Activated CD8-positive, alpha-beta memory T cell treated with anti-CD3 and anti-CD28 coated beads, Interleukin-2, amount 10 ng/mL, durations not matched to agents 7 days and 5 days (primary cell): Measurements from ENCODE around the gene SIRT4. TPM values are rescaled to one million over a fixed set of nuclear protein-coding genes. Genes with fewer than 3 reads are reported as not detected.
"Not testable (repeated sequence)": the region's sequence is repeated elsewhere in the genome, so short reads cannot be mapped to it uniquely, and the experiment has no call there.

ENCODE experiments used
- ATAC-seq: fragments of 150-1000 bp; cut with Tn5 transposase; one replicate; pipeline ENCODE4 v1.10.0; 2021; ENCODE audit warnings: moderate library complexity
- CTCF ChIA-PET: fragments of 350-600 bp; sonication (Branson Sonifier 250); formaldehyde crosslinking; loops from one replicate; lab custom pipeline; 2021; ENCODE audit warnings: antibody characterized with exemption; lab: Charles Lee
- DNase-seq: peaks from one replicate; pipeline ENCODE4 v3.0.0-alpha.2; 2020
- H3K27ac Mint-ChIP-seq: one replicate; pipeline ENCODE4 v1.8.0; 2021; ENCODE audit warnings: mild to moderate bottlenecking, mixed read lengths
- H3K27me3 Mint-ChIP-seq: one replicate; pipeline ENCODE4 v1.8.0; 2021; ENCODE audit warnings: mixed read lengths
- H3K36me3 Mint-ChIP-seq: one replicate; pipeline ENCODE4 v1.8.0; 2021; ENCODE audit warnings: mild to moderate bottlenecking, mixed read lengths
- H3K4me1 Mint-ChIP-seq: one replicate; pipeline ENCODE4 v1.8.0; 2021; ENCODE audit warnings: mixed read lengths
- H3K4me3 Mint-ChIP-seq: one replicate; pipeline ENCODE4 v1.8.0; 2021; ENCODE audit warnings: mild to moderate bottlenecking, moderate library complexity, mixed read lengths
- H3K9me3 Mint-ChIP-seq: one replicate; pipeline ENCODE4 v1.8.0; 2022; ENCODE audit warnings: low read depth, mixed read lengths
- total RNA-seq, 2 experiments: library from RNA; stranded (reverse); gene quantifications; one replicate each; pipeline ENCODE4 v1.2.3, GENCODE V29; 2021

The SIRT4 gene, protein sequence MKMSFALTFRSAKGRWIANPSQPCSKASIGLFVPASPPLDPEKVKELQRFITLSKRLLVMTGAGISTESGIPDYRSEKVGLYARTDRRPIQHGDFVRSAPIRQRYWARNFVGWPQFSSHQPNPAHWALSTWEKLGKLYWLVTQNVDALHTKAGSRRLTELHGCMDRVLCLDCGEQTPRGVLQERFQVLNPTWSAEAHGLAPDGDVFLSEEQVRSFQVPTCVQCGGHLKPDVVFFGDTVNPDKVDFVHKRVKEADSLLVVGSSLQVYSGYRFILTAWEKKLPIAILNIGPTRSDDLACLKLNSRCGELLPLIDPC
- total RNA-seq: 1 to 10 TPM; 2.4 to 3.0 TPM

DNA sequence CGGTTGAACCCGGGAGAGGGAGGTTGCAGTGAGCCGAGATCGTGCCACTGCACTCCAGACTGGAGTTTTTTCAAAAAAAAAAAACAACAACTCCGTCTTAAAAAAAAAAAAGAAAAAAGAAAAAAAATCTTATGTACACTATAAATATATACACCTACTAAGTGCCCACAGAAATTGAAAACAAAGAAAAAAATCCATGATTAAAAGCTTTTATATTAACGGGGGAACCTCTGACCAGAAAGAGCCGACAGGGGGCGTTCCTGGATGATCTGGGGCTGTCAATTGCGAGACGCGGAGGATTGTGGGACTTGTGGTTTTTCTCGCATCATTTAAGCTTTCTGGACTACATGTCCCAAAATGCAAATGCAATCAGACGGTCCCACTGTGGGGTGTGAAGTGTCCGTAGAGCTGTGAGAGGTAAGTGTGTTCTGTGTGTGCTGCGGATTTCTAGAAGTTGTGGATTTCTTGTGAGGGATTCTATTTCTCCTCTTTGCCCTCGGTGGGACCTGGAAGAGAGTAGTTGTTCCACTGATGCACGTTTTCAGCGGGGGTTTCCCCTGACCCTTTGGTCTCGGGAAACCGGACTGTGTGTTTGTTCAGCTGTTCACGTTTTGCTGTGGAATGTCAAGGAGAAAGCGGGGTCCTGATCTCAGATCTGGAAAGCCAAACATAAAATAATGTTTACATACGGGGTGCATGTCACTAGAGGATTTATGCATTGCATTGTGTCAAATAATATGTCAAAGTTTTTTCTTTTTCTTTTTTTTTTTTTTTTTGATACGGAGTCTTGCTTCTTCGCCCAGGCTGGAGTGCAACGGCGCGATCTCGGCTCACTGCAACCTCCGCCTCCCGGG, at the start of gene SIRT4:
SIRT4 (plus strand) TSS at position 360 of the 854 bp plus-strand sequence. CDS start 1,241 bp downstream, outside the sequence.
- H3K4me1 Mint-ChIP-seq: peaks cover 8% of the 10 kb centered on the region
- no peaks in the 10 kb centered on the region for H3K9me3 Mint-ChIP-seq
- DNase-seq (peak; percentile 95), ATAC-seq (peak; percentile 100)
- peak within 1 kb of the TSS; percentile 83 for H3K4me3 Mint-ChIP-seq
- H3K27me3 Mint-ChIP-seq: no peaks in the 10 kb centered on the region
- peak within 1 kb of the TSS; percentile 77 for H3K27ac Mint-ChIP-seq
- CTCF ChIA-PET: interaction anchor here (0.6 to 2.3 kb wide), 24 partner anchors 8 to 386 kb away, joined by 3 to 47 read pairs (median 4); partner anchors contain the start of genes COX6A1, POP5, PXN and RNU4-1
- no peaks in the 10 kb centered on the region for H3K36me3 Mint-ChIP-seq

- CTCF ChIA-PET: interaction anchor here (1.2 to 25.9 kb wide), 4 partner anchors 11 to 52 kb away, joined by 3 to 768 read pairs (median 86); partner anchors contain the start of gene PXN
- peak overlapping the region; percentile 94 for H3K27ac Mint-ChIP-seq
- peaks cover 80% of the 10 kb centered on the region for H3K4me1 Mint-ChIP-seq
- peaks cover 40% of the 10 kb centered on the region for H3K36me3 Mint-ChIP-seq
- not testable (repeated sequence) for H3K9me3 Mint-ChIP-seq, H3K27me3 Mint-ChIP-seq
- DNase-seq: peak; percentile 70
- ATAC-seq: peak; percentile 35
- H3K4me3 Mint-ChIP-seq: peak overlapping the region; percentile 66
These were observed 48.8 kb upstream of the SIRT4 start for GRCh38 chr12:120253313-120253712.

GRCh38 chr12:120254809-120255208, 47.3 kb upstream of the SIRT4 start:
- peaks cover 74% of the 10 kb centered on the region for H3K4me1 Mint-ChIP-seq
- no peaks in the 10 kb centered on the region for H3K27me3 Mint-ChIP-seq
- peak overlapping the region; percentile 45 for H3K27ac Mint-ChIP-seq
- H3K4me3 Mint-ChIP-seq: no peak overlapping the region
- DNase-seq: no peak
- no peaks in the 10 kb centered on the region for H3K9me3 Mint-ChIP-seq
- CTCF ChIA-PET: interaction anchor here (1.4 to 25.9 kb wide), 4 partner anchors 9 to 53 kb away, joined by 3 to 768 read pairs (median 88); partner anchors contain the start of genes PXN and RPLP0
- no peak for ATAC-seq
- H3K36me3 Mint-ChIP-seq: peaks cover 29% of the 10 kb centered on the region

DNA sequence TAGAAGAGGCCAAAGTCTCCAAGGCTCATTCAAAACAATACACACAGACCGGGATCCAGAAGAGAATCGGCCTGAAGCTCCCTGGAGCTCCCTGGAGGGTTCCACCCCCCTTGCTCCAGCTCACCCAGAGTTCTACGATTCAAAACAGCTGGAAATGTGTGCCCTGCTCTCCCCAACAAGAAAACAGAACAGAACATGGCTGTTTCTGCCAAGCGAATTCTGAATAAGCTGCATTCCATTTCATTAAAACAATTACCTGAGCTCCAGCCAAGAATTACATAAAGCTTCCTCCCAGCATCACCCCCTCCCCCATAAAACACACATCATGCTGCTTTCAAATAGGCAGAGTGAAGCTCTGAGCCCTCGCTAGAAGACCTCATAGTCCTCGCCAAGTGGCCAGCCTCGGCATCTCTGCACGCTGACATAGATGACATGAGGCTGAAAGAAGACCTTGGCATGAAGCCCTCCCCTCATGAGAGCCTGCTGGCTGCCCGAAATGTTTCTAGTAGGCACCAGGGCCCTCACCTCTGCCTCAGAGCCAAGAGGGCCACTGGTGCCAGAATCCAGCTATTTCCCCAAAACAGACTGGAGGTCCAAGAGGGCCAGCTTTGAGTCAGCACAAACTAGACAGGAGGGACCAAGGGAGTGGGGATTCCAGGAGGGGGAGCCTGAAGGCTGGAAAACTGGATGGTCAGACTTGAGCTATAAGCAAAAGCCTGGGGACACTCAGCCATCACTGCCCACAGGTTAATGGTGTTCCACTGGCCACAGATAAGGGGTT, 44.9 kb upstream of the SIRT4 start:
- H3K36me3 Mint-ChIP-seq: peaks cover 20% of the 10 kb centered on the region
- ATAC-seq (no peak), DNase-seq (no peak)
- no peaks in the 10 kb centered on the region for H3K9me3 Mint-ChIP-seq
- H3K27ac Mint-ChIP-seq: no peak overlapping the region
- no peak overlapping the region for H3K4me3 Mint-ChIP-seq
- CTCF ChIA-PET: interaction anchor here (0.9 to 25.9 kb wide), 5 partner anchors 7 to 56 kb away, joined by 3 to 768 read pairs (median 6); partner anchors contain the start of genes PXN and RPLP0
- peaks cover 74% of the 10 kb centered on the region for H3K4me1 Mint-ChIP-seq
- H3K27me3 Mint-ChIP-seq: no peaks in the 10 kb centered on the region

GRCh38 chr12:120258323-120258896, 43.7 kb upstream of the SIRT4 start:
- peaks cover 28% of the 10 kb centered on the region for H3K36me3 Mint-ChIP-seq
- peaks cover 74% of the 10 kb centered on the region for H3K4me1 Mint-ChIP-seq
- H3K27me3 Mint-ChIP-seq: no peaks in the 10 kb centered on the region
- DNase-seq: no peak
- CTCF ChIA-PET: interaction anchor here (0.8 to 25.9 kb wide), 5 partner anchors 6 to 57 kb away, joined by 3 to 768 read pairs (median 6); partner anchors contain the start of genes PXN and RPLP0
- no peaks in the 10 kb centered on the region for H3K9me3 Mint-ChIP-seq
- no peak for ATAC-seq
- no peak overlapping the region for H3K27ac Mint-ChIP-seq
- H3K4me3 Mint-ChIP-seq: no peak overlapping the region

DNA sequence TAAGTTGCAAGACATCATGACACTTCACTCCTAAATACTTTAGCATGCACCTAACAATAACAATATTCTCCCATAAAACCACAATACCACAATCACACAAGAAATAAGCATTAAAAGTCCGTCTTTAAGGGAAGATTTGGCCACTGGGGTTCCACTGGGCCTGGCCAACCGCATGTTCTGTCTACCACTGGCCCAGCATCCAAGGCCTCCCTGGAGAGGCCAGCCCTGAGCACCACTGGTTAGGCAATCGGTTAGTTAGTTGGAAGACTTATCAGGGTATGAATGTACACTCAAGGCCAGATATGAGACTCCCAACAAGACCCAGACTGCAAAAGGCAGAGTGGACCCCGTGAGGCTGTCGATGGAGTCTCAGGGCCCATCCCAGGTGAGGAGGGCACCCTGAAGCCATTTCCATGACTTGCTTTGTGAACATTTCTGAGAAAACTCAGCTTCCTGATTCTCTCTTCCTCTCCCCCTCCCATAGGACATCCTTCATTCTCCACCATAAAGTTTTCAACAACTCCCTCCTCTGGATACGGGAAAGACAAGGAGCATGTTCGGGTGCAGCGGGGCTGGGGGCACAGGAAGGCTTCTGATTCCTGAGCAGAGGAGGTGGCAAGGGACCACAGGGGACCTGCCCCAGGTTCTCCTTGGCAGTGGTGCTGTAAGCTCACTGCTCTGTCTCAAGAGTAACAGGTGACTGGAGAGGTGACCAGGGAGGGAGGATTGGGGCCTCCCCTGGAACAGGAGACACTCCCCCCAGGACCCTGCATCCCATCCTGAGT, 42.5 kb upstream of the SIRT4 start:
- H3K9me3 Mint-ChIP-seq: no peaks in the 10 kb centered on the region
- no peak overlapping the region for H3K4me3 Mint-ChIP-seq
- peaks cover 29% of the 10 kb centered on the region for H3K36me3 Mint-ChIP-seq
- H3K27ac Mint-ChIP-seq: peak overlapping the region; percentile 13
- H3K27me3 Mint-ChIP-seq: no peaks in the 10 kb centered on the region
- ATAC-seq: no peak
- CTCF ChIA-PET: interaction anchor here (0.8 to 25.9 kb wide), 2 partner anchors 10 to 34 kb away, joined by 3 to 768 read pairs; no protein-coding TSS in a partner anchor
- DNase-seq: no peak
- H3K4me1 Mint-ChIP-seq: peaks cover 75% of the 10 kb centered on the region

DNA sequence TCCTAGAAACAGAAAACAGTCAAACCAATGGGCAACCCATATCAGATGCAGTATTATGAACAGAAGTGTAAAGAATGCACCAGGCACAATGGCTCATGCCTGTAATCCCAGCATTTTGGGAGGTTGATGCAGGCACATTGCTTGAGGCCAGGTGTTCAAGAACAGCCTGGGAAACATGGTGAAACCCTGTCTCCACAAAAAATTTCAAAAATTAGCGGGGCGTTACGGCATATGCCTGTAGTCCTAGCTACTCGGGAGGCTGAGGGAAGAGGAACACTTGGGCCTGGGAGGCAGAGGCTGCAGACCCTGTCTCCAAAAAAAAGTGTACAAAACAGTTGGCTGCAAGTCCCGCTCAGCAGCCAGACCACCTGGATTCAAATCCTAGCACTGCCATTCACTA, 41.5 kb upstream of the SIRT4 start:
- CTCF ChIA-PET: interaction anchor here (8.0 to 25.9 kb wide), 2 partner anchors 8 to 35 kb away, joined by 167 to 768 read pairs; no protein-coding TSS in a partner anchor
- Mint-ChIP-seq H3K4me3 (no peak overlapping the region), H3K4me1 (peaks cover 73% of the 10 kb centered on the region), H3K36me3 (peaks cover 26% of the 10 kb centered on the region), H3K9me3 (no peaks in the 10 kb centered on the region), H3K27ac (no peak overlapping the region), H3K27me3 (no peaks in the 10 kb centered on the region)
- no peak for ATAC-seq
- no peak for DNase-seq

DNA sequence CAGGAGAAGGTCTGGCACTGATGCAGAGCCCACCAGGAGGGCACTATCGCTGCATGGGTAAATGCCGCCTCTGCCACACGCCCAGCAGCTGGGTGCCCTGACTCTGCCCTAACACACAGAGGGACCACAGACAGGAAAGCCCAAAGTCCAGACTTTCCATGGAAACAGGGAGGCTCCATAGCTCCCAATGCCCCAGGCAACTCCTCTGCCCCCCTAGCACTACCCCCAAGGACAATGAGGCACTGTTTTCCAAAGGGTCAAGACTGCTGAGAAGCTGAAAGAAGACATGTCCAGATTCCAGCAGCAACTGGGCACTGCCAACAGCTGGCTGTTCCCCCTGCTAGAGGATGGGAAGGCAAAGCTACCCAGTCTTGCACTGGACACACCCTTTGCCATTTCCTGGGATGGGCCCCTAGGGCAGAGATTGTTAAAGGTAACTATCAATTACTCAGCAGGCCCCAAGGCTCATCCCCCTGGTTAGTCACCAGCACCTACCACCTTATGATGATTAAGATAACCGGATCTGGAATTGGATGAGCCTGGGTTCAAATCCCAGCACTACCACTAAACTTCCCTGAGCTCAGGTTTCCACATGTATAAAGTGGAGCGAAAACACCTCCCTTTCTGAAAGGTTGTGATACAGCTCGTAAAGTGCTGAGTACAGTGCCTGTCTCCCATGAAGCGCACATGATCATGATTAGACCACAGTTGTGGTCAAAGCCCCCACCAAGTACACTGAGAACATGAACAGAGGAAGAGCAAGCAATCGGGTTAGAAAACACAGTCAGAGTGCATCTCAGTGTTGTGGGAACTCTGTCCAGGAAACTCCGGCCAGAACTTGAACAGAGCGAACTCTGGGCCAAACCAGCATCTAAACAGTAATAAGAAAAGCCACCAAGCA, 39.9 kb upstream of the SIRT4 start:
- no peaks in the 10 kb centered on the region for H3K9me3 Mint-ChIP-seq
- H3K4me3 Mint-ChIP-seq: peak overlapping the region; percentile 90
- peak; percentile 38 for ATAC-seq
- H3K4me1 Mint-ChIP-seq: peaks cover 68% of the 10 kb centered on the region
- peak; percentile 83 for DNase-seq
- CTCF ChIA-PET: interaction anchor here (0.9 to 25.9 kb wide), 9 partner anchors 9 to 137 kb away, joined by 3 to 768 read pairs (median 4); partner anchors contain the start of genes RNU4-1, RNU4-2 and RPLP0
- H3K27ac Mint-ChIP-seq: peak overlapping the region; percentile 74
- H3K27me3 Mint-ChIP-seq: no peaks in the 10 kb centered on the region
- H3K36me3 Mint-ChIP-seq: peaks cover 20% of the 10 kb centered on the region

DNA sequence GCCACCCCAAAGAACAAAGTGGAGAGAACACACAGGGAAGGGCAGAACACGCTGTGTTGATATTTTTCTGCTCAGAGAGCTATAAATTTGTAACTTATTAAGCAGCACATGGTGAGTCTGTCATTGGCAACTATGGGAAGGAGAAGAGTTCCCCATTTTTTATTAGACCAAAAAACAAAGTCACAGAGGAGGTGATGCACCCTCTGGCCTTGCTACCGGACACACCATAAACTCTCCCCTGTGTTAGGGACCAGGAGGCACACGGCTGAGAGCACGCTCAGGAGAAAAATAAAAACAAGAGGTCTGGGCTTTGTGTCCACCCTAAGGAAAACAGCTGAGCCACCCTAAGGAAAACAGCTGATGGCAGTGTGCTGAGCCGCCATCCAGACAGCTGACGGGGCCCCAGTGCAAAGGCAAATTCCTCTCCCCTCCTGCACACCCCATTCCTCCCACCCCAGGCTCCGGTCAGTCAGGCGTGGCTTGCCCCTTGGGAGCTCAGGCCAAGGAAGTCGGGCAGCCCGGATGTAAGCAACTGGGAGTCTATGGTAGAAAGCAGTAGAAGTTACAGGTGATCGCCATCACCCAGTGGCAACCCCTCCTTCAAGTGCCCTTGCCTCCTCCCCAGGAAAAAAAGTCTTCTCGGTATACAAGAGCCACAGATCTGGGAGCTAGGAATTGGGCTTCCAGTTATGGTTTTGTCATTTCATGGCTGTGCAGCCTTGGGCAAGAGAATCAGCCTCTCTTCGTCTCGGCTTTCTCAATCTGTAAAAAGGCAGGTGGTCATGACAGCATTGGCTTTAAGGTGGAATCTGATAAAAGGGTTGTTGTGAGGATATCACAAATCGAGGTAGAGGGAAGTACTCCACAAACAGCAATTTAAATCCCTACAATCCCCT, 39.0 kb upstream of the SIRT4 start:
- no peak for DNase-seq
- Mint-ChIP-seq H3K27me3 (no peaks in the 10 kb centered on the region), H3K4me3 (peak overlapping the region; percentile 90), H3K36me3 (peaks cover 20% of the 10 kb centered on the region), H3K27ac (peak overlapping the region; percentile 74), H3K4me1 (peaks cover 63% of the 10 kb centered on the region), H3K9me3 (no peaks in the 10 kb centered on the region)
- CTCF ChIA-PET: interaction anchor here (1.0 to 25.9 kb wide), 7 partner anchors 10 to 137 kb away, joined by 3 to 768 read pairs (median 14); partner anchors contain the start of genes RNU4-1 and RPLP0
- no peak for ATAC-seq

- H3K4me3 Mint-ChIP-seq: peak overlapping the region; percentile 90
- ATAC-seq: no peak
- H3K27me3 Mint-ChIP-seq: no peaks in the 10 kb centered on the region
- peaks cover 20% of the 10 kb centered on the region for H3K36me3 Mint-ChIP-seq
- no peaks in the 10 kb centered on the region for H3K9me3 Mint-ChIP-seq
- DNase-seq: no peak
- no peak overlapping the region for H3K27ac Mint-ChIP-seq
- peaks cover 62% of the 10 kb centered on the region for H3K4me1 Mint-ChIP-seq
- CTCF ChIA-PET: interaction anchor here (1.5 to 25.9 kb wide), 5 partner anchors 11 to 64 kb away, joined by 3 to 768 read pairs (median 86); partner anchors contain the start of gene RPLP0
These were observed 38.4 kb upstream of the SIRT4 start for GRCh38 chr12:120263748-120264085.
